ENCODE results near the gene GNAO1.

DNA sequence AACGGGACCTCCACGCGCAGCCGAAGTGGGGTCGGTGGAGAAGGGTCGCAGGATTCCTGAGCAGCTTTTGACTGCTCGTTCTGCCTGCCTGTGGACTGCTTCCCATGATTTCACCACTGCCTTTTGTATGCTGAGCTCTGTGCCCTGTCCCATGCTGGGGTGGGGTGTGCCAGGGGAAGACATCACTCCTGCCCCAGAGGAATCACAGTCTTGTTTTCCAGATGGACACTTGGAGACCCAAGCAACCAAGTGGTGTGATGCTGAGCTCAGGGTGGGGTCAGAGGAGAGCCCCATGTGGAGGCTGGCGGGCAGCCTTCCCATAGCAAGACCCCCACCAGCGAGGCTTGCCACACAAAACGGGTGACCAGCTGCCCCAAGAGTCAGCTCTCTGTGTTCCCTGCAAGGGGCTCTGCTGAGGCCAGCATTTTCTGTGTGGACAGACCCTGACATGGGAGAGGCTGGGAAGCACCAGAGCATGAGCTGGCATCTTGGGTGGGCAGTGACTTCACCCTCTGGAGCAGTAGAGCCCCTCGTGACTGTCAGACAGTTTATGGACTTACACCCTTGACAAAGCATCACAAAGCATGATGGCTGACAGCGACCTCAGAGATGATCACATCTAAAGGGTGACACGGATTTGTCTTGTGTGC lies 111.9 kb downstream of the GNAO1 start:
- no peak for TF ChIP-seq TAF1 (IDR thresholded peaks at IDR 0.05; ENCODE audit: low read depth)
- TF ChIP-seq CTCF (IDR thresholded peaks at IDR 0.05; ENCODE audit: poor library complexity, severe bottlenecking) = no peak
- no peak for TF ChIP-seq RAD21 (conservative IDR thresholded peaks at IDR 0.05)
- TF ChIP-seq POLR2AphosphoS5 (IDR thresholded peaks at IDR 0.05) = no peak
- TF ChIP-seq MXI1 (conservative IDR thresholded peaks at IDR 0.05; ENCODE audit: poor library complexity, severe bottlenecking) = no peak
- TF ChIP-seq SMC3 (conservative IDR thresholded peaks at IDR 0.05; ENCODE audit: poor library complexity) = no peak
- TF ChIP-seq EP300 (conservative IDR thresholded peaks at IDR 0.05; ENCODE audit: poor library complexity, severe bottlenecking) = no peak
- no peak for TF ChIP-seq REST (IDR thresholded peaks at IDR 0.05; ENCODE audit: borderline replicate concordance)
